HG03039 (cell line): ENCODE measurements around the gene UROS.

Experiments
- ATAC-seq: cut with Tn5 transposase; IDR thresholded peaks from one replicate; pipeline ENCODE4 v1.9.1; 2021; ENCODE audit warnings: mild to moderate bottlenecking, moderate library complexity; ENCODE audit not compliant: unreplicated experiment

UROS gene

DNA sequence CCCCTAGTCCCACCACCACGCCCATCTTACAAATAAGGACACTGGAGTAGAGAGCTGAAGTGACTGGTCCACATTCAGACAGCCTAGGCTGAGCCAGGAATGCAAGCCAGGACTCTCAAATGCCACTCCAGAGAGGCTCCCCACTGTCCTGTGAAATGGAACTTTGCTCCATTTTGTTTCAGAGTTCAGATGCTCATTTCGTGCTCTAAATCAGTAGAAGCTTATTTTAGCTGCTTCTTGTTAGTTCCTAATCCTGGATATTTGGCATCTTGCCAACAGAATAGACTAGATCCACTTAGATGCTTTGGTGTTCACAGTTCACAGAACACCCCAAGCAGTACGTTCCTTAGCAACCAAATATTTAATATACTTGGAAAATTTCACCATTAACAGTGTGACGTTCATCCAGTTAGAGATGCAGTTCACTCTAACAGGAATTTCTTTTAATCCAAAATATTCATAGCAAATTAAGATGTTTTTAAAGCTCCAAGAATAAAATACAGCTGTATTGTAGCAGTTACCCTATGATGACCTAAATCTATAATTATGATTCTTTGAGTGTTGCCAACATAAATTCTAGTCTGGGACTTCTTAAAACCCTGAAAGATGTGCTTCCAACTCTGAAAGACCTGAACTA is 54.7 kb downstream of the UROS start:
- no peak for ATAC-seq

DNA sequence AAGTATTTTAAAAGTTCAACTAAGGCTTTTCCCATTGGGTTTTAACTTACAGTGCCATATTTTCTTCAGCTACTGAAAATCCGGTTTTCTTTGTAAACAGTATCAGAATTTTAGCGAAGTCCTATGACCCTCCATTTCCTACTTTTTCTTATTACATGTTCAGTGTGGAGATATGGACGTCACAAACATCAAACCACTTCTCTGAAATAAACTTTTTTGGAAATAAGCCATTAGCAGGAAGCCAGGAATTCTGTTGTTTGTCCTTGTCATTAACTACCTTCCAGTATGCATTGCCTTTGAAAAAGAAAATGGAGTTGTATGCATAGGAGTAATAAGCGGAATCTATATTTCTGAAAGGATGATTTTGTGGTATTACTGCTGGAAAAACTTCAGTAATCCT is 56.5 kb downstream of the UROS start:
- no peak for ATAC-seq

DNA sequence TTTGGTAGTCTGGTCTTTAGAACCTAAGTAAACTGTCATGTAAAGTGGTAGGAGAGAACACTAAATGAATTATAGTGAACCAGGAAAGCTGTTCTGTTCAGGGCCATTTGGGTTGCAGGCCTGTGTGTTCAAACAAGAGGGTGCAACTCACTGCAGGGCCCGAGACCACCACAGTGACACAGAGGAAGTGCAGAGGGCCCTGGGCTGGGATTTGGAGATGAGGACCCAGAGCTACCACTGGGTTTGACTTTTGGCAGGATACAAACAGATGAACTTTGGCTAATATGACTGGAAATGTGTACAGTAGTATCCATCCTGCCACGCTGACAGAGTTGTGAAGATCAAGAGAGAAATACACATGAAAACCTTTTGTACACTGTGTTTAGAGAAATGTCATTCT is 57.2 kb downstream of the UROS start:
- ATAC-seq, result no peak

- ATAC-seq, result no peak
Measured at GRCh38 chr10:125762692-125763648, 60.1 kb downstream of the UROS start.

DNA sequence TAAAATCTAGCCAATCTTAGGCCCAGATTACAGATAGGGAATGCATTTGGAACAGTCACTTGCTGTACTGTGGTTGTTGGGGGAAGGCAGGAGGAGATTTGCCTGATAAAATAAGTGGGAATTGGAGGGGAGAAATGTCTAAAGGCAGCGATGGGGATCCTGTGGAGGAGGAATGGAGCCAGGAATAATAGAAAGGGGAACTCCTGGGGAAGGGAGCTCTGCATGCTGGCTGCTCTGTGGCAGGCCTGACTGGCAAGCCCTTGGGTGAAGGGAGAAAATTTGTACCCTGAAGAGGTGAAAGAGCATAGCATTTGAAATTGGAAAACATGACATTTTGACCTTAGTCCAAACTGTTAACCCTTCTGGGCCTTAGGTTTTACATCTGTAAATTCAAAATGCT is 61.1 kb downstream of the UROS start:
- no peak for ATAC-seq

GRCh38 chr10:125757742-125758141 is 65.3 kb downstream of the UROS start:
- ATAC-seq, result no peak

DNA sequence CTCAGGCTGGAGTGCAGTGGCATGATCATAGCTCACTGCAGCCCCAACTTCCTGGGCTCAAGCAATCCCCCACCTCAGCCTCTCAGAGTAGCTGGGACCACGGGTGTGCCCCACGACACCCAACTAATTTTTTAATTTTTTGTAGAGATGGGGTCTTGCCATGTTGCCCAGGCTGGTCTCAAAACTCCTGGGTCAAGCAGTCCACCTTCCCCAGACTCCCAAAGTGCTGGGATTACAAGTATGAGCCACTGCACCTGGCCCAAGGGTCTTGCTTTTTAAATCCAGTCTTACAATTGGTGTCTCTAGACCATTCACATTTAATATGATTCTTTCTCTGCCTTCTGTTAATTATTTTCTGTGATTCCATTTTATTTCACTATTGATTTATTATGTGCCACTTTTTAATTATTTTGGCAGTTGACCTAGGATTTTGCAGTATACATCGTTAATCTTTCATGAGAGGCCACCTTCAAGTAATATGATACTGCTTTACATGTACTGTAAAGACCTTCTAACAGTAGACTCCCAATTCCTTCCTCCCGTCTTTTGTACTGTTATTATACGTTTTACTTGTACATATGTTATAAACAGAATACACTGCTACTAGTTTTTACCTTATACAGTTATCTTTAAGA is 66.1 kb downstream of the UROS start:
- no peak for ATAC-seq

DNA sequence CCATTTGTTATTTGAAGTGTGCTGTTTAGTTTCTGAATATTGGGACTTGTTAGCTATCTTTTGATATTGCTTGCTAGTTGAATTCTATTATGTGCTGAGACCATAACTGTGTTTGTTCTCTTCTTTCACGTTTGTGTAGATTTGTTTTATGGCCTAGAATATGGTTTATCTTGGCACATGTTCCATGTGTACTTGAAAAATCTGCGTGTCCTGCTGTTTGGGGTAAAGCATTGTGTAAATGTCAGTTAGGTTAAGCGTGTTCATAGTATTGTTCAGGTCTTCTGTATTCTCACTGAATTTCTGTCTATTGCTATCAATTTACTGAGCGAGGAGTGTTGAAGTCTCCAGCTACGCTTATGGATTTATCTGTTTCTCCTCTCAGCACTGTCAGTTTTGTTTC is 66.9 kb downstream of the UROS start:
- no peak for ATAC-seq

GRCh38 chr10:125747417-125747816 is 75.6 kb downstream of the UROS start:
- ATAC-seq, result no peak

DNA sequence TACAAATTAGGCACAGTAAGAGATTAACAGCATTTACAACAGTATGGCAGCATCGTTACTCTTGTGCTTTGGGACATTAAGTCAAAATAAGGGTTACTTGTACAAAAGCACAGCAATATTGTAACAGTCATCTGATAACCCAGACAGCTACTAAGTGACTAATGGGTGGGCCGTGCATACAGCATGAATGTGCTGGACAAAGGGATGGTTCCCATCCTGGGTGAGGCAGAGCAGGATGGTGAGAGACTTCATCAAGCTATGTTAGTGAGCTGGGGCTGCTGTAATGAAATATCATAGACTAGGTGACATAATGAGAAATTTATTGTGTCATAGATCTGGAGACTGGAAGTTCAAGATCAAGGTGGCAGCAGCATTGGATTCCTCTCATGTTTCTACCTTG is 78.1 kb downstream of the UROS start:
- no peak for ATAC-seq

DNA sequence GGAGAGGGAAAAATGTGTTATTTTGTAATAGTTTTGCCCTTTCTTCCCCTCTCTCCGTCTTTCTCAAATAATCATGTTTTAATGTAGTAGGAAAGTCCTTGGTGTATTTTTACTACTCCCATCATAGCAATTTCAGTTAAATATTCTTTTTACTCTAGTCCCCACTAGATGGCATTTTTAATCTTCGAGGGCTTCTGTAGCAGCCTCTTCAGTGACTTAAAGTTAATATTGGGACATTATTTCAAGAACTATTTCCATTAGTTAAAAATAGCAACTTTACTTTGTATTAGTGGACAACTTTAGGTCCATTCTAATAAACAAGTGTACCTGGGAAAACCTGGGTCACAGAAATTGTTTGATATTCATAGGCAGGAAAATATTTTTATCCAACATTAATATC is 80.6 kb downstream of the UROS start:
- ATAC-seq, result no peak

DNA sequence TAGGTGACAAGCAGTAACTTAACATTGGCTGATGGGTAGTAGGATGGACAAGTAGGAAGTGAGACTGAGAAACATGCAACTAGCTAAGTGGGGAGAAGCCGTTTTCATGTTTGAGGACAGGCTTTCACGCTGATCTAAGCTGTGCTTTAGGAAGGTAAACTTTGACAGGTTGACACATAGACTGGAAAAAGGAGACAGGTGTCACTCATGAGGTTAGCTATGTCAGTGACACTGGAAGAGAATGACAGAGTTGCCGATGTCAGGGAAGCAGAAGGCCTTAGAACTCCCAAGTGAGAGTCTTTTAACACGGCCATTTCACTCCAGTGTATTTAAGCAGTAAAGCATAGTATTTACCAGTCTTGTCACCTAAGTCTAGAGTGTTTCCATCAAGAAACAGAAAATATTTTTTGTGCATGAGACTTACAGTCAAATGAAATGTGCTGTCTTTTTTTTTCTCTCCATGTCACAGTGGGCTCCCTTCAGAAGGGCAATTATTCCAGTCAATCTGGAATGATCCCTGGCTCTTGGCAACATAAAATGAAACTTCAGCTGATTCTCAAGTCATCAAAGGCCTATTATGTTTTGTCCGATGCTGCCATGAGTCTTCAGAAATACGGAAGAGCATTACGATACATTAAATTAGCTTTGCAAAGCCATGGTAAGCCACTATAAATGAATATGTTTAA is 82.9 kb downstream of the UROS start:
- ATAC-seq, result no peak
